ENCODE results near the gene TSHZ1. TPM values are rescaled to one million over a fixed set of nuclear protein-coding genes. Genes with fewer than 3 reads are reported as not detected.
A peak's percentile ranks its signal among the peaks of the same experiment; 100 is the strongest.

Gene TSHZ1
- total RNA-seq, 2 donors from 2014 or later, result 8.3 to 11.2 TPM

- WGBS, 2 donors, result 26 to 46% methylated on average over 17 to 35 of the region's 35 CpGs
- TF ChIP-seq, protein P1, sequence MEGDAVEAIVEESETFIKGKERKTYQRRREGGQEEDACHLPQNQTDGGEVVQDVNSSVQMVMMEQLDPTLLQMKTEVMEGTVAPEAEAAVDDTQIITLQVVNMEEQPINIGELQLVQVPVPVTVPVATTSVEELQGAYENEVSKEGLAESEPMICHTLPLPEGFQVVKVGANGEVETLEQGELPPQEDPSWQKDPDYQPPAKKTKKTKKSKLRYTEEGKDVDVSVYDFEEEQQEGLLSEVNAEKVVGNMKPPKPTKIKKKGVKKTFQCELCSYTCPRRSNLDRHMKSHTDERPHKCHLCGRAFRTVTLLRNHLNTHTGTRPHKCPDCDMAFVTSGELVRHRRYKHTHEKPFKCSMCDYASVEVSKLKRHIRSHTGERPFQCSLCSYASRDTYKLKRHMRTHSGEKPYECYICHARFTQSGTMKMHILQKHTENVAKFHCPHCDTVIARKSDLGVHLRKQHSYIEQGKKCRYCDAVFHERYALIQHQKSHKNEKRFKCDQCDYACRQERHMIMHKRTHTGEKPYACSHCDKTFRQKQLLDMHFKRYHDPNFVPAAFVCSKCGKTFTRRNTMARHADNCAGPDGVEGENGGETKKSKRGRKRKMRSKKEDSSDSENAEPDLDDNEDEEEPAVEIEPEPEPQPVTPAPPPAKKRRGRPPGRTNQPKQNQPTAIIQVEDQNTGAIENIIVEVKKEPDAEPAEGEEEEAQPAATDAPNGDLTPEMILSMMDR (IDR thresholded peaks at IDR 0.05), result no peak
- no peak for TF ChIP-seq POLR2A (IDR thresholded peaks at IDR 0.05)
- intact Hi-C loops (cut with DNase I), result no loop called here
- DNase-seq, result no peak
- no peak for ATAC-seq
- H3K27ac ChIP-seq, result peak overlapping the region in 1 of 4 donors; percentile 4
- no peaks in the 10 kb centered on the region for H3K9me3 ChIP-seq
- peaks cover 77% of the 10 kb centered on the region for H3K4me1 ChIP-seq
- H3K27me3 ChIP-seq, result no peaks in the 10 kb centered on the region
- H3K36me3 ChIP-seq (replicated peaks in 1 of 2; ENCODE audit: insufficient read depth in 1 of 2, low read depth in 2 of 2), result no peaks in the 10 kb centered on the region
- H3K4me3 ChIP-seq, result no peak overlapping the region
These were observed 6.3 kb upstream of the TSHZ1 start for GRCh38 chr18:75204269-75204731.

- peaks cover 77% of the 10 kb centered on the region for H3K4me1 ChIP-seq
- DNase-seq (no peak), ATAC-seq (no peak)
- H3K27me3 ChIP-seq, result no peaks in the 10 kb centered on the region
- no peaks in the 10 kb centered on the region for H3K36me3 ChIP-seq (replicated peaks in 1 of 2; ENCODE audit: insufficient read depth in 1 of 2, low read depth in 2 of 2)
- WGBS, 2 donors, result 41 to 55% methylated on average over 44 to 71 of the region's 75 CpGs
- no peak overlapping the region for H3K4me3 ChIP-seq
- intact Hi-C loops (cut with DNase I), result no loop called here
- no peak overlapping the region for H3K27ac ChIP-seq
- no peaks in the 10 kb centered on the region for H3K9me3 ChIP-seq
- TF ChIP-seq, protein P1 (IDR thresholded peaks at IDR 0.05), result no peak
- TF ChIP-seq POLR2A (IDR thresholded peaks at IDR 0.05), result no peak
These were observed 5.7 kb upstream of the TSHZ1 start for GRCh38 chr18:75204732-75205513.

DNA sequence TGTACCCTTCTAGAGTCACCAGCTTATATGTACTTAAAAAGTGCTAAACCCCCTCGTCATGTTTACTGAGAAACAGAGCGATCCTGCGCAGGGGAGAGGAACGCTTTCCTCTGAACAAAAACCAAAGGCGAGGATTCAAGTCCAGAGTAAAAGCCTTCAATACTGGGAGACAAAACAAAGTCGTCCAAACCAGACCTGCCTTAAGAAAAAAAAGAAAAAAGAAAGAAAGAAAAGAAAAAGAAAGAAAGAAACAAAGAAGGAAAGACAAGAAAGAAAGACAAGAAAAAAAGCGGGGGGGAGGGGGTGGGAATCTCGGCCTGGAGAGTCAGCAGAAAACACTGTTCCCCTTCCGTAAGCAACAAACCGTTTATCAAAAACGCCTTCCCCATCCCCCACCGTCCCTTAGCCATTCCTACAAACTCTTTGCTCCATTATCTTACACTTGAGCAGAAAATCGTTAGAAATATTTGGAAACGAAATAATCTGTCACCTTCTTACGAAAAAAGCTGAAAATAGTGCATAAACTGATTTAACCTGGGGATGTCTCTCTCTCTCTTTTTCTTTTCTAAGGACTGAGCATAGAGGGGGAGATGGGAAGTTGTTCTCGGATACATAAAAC, 5.0 kb upstream of the TSHZ1 start:
- TF ChIP-seq, protein P1 (IDR thresholded peaks at IDR 0.05), result no peak
- no peak for TF ChIP-seq POLR2A (IDR thresholded peaks at IDR 0.05)
- H3K4me1 ChIP-seq, result peaks cover 72% of the 10 kb centered on the region
- H3K4me3 ChIP-seq, result no peak overlapping the region
- 61 to 70% methylated on average over 16 of the region's 16 CpGs for WGBS, 2 donors
- H3K36me3 ChIP-seq (replicated peaks in 1 of 2; ENCODE audit: insufficient read depth in 1 of 2, low read depth in 2 of 2), result no peaks in the 10 kb centered on the region
- H3K27ac ChIP-seq, result no peak overlapping the region
- DNase-seq (no peak), ATAC-seq (no peak)
- H3K9me3 ChIP-seq, result no peaks in the 10 kb centered on the region
- no peaks in the 10 kb centered on the region for H3K27me3 ChIP-seq
- intact Hi-C loops (cut with DNase I), result no loop called here

DNA sequence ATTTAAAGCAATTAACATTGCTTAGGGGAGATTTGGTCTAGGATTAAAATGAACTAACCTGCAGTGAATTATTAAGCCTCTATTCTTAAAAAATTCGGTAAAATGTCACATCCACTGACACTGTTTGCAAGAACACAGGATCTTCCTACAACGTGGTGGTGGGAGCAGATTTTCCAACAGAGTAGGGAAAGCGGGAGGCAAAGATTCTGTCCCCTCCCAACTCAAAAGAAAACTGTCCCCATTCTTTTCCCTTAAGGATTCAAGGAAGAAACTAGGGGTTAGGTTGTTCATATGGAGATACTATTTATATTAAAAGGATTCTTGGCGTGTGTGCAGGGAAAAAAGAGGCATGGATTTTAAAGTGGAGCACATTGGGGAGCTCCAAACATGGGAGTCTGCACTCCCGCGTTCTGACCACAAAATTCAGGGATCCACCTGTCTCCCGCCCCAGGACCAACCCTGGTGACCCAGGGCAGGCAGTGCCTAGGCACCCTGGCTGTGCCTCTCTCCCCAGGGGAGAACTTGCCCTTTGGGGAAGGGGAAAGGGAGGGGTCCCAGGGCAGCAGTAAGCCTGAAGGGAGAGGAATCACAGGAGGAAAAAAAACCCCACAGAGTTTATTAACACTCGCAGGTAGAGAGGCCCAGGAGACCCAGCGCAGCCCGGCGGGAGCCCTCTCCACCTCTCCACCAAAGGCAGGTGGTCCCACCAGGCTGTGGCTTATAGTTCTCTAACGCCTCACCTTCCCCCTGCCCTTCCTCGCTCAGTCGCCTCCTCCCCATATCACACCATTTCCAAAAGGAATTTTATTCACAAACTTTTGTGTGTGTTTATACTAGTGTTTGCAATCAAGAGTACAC, 3.9 kb upstream of the TSHZ1 start:
- Histone ChIP-seq H3K27ac (peak overlapping the region in 2 of 4 donors; percentile 95 to 98), H3K27me3 (no peaks in the 10 kb centered on the region), H3K4me3 (no peak overlapping the region), H3K4me1 (peaks cover 62% of the 10 kb centered on the region), H3K9me3 (no peaks in the 10 kb centered on the region), H3K36me3 (replicated peaks in 1 of 2; ENCODE audit: insufficient read depth in 1 of 2, low read depth in 2 of 2) (no peaks in the 10 kb centered on the region)
- no peak for ATAC-seq
- TF ChIP-seq POLR2A (IDR thresholded peaks at IDR 0.05), result no peak
- TF ChIP-seq, protein P1 (IDR thresholded peaks at IDR 0.05), result no peak
- 74 to 77% methylated on average over 14 of the region's 14 CpGs for WGBS, 2 donors
- DNase-seq, result no peak
- intact Hi-C loops (cut with DNase I), result no loop called here

Measured in body of pancreas (tissue), 4 donors.